ENCODE measurements around the gene DOCK7.

The DOCK7 gene

DNA sequence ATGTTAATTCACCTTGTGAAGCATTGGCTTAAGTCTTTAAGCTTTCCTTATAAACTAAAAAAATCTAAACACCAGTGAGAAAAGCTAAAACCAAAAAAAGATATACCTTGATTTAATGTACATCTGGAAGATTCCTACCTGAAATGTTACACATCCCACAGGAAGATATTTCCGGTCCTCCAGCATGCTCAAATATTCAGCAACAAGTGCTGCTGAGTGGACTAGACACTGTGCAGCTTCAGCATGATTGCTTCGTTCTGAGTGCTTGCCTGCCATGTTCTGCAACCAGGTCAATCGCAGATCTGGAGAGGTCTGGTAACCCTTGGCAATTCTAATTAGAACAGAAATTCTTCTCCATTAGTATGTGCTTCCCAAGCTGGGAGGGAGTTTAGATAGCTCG, 194.0 kb downstream of the DOCK7 start:
- Histone ChIP-seq H3K27ac (no peak overlapping the region), H3K4me3 (no peak overlapping the region)
- no peak for DNase-seq (ENCODE audit: low spot score)
- TF ChIP-seq CTCF (IDR thresholded peaks at IDR 0.05), result no peak

GRCh38 chr1:62493656-62494055, 194.5 kb downstream of the DOCK7 start:
- H3K27ac ChIP-seq, result no peak overlapping the region
- no peak overlapping the region for H3K4me3 ChIP-seq
- no peak for DNase-seq (ENCODE audit: low spot score)
- no peak for TF ChIP-seq CTCF (IDR thresholded peaks at IDR 0.05)

DNA sequence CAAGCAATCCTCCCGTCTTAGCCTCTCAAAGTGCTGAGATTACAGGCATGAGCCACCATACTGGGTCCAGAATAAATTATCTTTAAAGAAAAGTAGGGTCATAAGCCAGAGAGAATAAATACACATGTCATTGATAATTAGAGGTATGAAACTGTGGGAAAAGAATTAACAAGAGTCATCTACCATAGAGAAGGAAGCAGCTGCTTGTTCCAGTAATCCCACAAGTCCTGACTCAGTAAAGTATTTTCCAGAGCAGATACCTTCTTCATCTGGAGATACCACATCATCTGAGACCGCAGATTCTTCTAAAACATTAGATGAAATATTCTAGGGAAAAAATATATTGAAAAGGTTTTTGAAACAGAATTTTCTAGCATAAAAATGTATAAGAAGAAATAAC, 195.7 kb downstream of the DOCK7 start:
- no peak for TF ChIP-seq CTCF (IDR thresholded peaks at IDR 0.05)
- H3K4me3 ChIP-seq, result no peak overlapping the region
- no peak overlapping the region for H3K27ac ChIP-seq
- no peak for DNase-seq (ENCODE audit: low spot score)

GRCh38 chr1:62487956-62488355, 200.2 kb downstream of the DOCK7 start:
- no peak for TF ChIP-seq CTCF (IDR thresholded peaks at IDR 0.05)
- no peak for DNase-seq (ENCODE audit: low spot score)
- H3K27ac ChIP-seq, result no peak overlapping the region
- H3K4me3 ChIP-seq, result no peak overlapping the region

DNA sequence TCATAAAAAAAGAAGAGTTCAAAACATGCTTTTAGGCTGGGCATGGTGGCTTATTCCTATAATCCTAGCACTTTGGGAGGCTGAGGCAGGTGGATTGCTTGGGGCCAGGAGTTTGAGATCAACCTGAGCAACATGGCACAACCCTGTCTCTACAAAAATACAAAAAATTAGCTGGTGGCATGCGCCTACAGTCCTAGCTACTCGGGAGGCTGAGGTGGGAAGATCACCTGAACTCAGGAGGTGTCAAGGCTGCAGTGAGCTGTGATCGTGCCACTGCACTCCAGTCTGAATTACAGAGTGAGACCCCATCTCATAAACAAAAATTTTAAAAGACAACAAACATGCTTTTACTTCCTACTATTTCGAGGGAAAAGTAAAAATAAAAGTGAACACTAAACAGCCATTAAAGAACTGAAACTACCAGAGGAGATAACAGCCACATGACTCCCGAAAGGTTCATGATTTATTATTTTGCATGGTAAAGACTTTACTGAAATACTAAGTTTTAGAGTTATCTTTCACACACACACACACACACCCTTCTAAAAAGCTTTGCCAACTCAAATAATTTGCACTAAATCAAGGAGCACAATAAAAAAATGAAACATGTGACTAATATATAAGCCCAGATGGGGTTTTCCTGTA, 203.2 kb downstream of the DOCK7 start:
- Histone ChIP-seq H3K4me3 (no peak overlapping the region), H3K27ac (no peak overlapping the region)
- DNase-seq (ENCODE audit: low spot score), result no peak
- no peak for TF ChIP-seq CTCF (IDR thresholded peaks at IDR 0.05)

GRCh38 chr1:62481681-62482080, 206.5 kb downstream of the DOCK7 start:
- Histone ChIP-seq H3K4me3 (no peak overlapping the region), H3K27ac (no peak overlapping the region)
- no peak for DNase-seq (ENCODE audit: low spot score)
- no peak for TF ChIP-seq CTCF (IDR thresholded peaks at IDR 0.05)

DNA sequence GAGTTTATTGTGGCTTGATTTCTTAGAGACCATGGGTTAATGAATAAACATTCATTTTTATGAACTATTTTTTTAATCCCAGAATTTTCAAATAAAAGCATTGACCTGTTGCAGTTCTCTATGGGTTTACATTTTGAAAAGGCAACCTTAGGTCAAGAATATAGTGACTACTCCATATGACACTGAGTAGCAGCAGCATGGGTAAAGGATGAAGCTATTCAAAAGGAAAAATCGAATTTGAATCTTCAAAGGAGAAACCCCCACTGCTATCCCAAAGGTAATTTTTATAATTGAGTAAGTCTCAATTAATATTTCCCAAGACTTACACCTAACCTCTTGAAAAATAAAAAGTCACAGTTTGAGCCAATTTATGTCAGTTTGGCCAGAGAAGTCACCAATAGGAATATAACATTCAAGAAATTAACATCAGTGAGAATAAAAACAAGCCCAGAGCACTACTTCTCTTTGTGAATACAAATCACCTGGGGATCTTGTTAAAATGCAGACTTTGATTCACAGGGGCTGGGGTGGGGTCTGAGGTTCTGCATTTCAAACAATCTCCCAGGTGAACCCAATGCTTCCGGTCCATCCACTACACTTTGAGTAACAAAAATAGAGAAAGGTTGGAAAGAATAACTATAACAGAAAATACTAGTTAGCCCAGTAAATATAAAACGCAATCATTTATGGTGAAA, 211.5 kb downstream of the DOCK7 start:
- no peak for TF ChIP-seq CTCF (IDR thresholded peaks at IDR 0.05)
- H3K4me3 ChIP-seq, result no peak overlapping the region
- no peak for DNase-seq (ENCODE audit: low spot score)
- no peak overlapping the region for H3K27ac ChIP-seq
